NCI-H2171 treated with DMSO at 0.1 percent for 48 hours (cell line): ENCODE results near the gene C4orf51.

Experiments
- DNase-seq: peaks from one replicate; lab custom pipeline; 2025; lab: John Stamatoyannopoulos, UW

The C4orf51 gene

DNA sequence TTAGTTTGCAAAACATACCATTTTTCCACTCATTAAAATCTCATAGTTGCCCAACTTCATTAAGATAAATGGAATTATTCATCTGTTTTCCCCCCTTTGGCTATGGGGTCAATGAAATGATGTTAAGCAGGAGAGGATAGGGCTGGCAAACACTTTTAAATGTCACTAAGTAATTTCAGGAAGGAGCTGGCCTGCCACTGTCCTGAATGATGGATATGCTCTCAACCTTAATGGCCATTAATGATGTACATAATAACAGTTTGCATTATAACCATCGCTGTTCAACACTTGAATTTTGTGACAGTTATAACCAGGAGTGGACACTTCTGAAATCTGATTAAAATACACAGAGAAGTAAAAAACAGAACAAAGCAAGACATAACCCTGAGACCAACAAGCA is 77.2 kb downstream of the C4orf51 start:
- no peak for DNase-seq

GRCh38 chr4:145760176-145760575 is 80.2 kb downstream of the C4orf51 start:
- DNase-seq = no peak

DNA sequence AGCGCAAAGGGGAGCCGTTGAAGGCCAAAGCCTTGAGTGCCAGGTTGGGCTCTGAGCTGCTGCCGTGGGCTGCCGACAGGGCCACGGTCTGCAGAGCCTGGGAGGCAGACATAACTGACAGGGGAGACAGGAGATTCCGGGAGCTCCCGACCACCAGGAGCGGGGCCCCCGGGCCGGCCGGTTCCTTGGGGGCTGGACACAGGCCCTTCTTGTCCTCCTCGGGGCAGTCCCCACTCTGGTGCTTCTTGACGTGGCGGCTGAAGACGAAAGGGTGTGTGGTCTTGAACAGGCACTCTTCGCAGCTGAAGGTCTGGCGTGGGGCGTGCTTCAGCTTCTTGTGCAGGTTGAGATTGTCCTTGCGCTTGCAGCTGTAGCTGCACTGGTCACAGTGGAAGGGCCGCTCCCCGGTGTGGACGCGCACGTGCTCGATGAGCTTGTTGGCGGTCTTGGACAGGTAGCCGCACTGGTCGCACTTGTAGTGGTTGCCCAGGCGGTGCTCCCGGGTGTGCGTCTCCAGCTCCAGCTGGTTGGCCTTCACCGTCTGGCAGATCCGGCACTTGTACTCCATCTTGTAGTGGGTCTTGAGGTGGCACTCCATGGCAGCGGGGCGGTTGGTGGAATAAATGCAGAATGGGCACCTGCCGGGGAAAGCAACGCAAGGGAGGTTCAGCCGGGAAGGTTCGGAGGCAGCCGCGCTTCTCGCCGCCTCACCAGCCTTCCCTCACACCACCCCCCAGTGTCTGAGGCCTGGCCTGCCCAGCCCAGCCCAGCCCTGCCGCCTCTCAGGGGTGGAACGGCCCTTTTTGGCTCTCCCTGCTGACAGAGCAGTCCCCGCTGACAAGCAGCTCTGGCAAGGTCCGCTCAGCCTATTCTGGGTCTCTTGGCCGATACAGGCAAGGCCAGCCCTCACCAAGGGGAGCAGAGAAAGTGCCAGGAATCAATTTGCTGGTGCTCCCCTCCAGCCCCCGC is 81.3 kb downstream of the C4orf51 start:
- DNase-seq = no peak

DNA sequence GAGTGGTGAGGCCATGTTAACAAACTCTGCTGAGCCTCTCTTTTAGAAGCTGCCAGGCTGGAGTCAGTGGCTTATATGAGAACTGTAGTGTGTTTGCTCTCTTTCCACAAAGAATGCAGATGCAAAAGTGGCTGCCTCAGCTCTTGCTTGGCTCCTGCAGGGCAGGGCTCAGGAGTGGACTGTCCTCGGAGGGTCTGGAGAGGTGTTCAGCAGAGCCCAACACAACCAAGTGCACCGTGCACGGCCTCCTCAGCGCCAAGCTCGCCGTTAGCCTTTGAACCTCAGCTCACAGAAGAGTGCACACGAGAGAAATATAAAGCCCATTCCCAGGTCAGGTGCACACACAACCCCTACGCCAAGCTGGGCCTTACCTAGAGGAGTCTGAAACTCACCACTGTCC is 82.8 kb downstream of the C4orf51 start:
- no peak for DNase-seq

DNA sequence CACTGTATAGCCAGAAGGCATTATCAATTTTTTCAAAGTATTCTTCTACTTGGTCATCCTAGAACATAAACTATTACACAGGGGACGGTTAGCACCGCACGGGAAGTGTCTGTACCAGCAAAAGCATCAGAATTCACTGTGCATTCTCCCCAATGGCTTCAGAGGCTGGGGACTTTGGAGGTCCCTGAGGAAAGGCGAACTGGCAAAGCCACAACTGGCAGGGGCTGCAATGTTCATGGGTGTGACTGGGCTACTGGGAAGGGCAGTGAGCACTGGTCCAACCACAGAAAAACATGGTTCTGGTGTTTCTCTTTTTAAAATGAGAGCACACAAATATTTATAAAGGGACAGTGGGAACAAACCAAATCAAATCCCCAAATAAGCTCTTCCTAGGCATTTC is 83.5 kb downstream of the C4orf51 start:
- DNase-seq = no peak

GRCh38 chr4:145766273-145766672 is 86.3 kb downstream of the C4orf51 start:
- no peak for DNase-seq

DNA sequence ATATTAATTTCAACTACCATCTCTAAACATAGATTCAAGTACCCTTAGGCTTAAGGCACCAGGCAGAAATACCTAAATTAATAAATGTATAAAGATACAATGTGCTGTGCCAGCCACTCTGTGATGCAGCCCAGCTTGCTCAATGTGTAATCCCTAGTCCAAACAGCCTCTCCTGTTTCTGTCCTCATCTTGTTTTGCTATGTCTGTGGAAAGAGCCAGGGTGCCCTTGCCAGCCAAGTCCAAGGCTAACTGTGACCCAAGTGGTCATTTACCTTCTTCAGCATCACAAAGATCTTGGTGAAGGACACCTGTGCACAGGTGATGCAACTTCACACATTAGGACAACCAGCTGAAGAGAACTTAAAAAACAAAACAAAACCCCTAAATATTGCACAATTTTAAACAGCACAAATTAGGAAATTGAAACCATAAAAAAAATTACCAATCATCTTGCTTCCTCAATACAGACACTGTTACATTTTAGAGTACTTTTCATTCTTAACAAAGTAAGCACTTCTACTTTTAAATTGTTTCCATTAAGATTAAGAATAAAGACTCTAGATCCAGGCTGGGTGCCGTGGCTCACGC is 89.6 kb downstream of the C4orf51 start:
- DNase-seq = no peak

DNA sequence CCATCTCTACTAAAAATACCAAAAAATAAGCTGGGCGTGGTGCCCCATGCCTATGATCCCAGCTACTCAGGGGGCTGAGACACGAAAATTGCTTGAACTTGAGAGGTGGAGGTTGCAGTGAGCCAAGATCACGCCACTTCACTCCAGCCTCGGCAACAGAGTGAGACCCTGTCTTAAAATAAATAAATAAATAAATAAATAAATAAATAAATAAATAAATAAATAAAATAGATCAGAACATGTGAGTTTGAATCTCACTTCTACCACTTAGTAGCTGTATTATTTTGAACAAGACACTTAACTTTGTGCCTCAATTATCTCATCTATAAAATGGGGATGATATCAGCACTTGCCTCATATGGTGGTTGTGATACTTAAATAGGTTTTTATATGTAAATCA is 90.2 kb downstream of the C4orf51 start:
- no peak for DNase-seq

DNA sequence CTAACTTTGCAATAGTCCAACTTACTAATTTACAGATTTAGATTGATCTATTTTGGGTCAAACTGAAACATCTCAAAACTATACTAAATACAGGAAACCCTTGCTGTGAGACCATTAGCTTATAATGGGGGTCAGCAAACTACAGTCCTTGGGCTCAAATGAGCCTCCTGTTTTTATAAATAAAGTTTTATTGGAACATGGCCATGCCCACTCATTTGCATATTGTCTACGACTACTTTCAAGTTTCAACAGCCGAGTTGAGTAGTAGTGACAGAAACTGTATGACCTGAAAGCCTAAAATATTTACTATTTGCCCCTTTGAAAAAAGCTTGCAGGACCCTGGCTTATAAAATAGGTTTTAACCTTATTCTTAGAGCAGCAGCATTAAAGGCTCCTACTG is 92.4 kb downstream of the C4orf51 start:
- no peak for DNase-seq

DNA sequence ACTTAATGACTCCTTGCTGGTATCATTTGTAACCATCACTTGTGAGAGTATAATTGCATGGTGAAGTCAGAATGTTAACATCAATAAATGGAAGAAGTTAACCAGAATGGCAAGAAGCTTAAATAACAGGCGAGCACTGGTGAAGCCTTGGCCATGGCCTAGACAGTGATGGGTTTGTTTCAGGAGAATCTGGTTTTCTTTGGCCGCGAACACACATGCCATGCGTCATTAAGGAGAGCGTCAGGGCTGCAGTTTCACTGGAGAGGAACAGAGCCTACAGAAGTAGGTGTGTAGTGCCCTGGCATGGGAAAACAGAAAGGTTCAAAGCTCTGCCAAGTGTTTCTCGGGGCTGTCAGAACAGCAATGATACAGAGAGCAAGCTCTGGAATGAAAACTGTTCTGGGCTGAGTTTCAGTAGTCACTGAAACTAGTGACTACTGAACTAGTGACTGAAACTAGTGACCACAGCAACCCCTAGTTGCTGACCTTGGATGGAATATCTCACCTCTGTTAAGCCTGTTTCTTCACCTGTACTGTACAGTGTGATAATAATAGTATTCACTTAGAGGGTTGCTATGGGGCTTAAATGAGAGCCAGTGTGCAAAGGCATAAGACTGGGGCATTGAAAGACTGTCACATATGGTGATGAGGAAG is 93.8 kb downstream of the C4orf51 start:
- DNase-seq = no peak

DNA sequence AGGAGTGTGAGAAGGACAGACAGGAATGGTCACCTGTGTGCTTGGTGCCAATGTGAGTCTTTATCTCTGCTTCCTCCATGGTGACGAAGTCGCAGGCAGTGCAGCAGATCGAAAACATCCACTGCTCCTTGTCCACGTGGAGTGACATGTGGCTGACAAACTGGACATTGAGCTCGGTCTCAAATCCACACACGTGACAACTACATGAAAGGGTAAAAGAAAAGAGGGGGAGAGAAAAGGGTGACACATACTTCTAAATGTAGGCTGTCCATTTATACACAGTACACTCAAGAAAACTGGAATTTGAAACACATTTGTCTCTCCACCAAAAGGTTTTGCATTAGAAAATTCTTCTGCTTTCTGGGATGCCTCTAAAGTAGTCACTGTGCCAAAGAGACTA is 94.5 kb downstream of the C4orf51 start:
- no peak for DNase-seq

DNA sequence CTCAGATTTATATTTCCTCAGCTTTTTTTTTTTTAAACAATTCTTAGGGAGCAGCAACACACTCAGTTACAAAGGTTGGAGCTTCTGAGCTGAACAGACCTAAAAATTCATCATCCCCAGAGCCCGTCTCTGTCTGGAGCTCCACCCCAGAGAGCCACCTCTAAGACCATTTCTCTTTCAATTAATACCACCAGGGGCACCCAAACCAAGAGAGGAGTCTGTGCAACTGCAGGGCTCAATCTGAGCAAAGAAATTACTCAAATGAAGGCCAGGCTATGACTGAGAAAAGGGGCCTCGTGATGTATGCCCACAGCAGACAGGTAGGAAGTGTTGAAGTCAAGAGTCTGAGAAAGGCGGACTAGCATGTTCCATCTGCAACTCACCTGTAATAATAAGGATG is 95.5 kb downstream of the C4orf51 start:
- no peak for DNase-seq

DNA sequence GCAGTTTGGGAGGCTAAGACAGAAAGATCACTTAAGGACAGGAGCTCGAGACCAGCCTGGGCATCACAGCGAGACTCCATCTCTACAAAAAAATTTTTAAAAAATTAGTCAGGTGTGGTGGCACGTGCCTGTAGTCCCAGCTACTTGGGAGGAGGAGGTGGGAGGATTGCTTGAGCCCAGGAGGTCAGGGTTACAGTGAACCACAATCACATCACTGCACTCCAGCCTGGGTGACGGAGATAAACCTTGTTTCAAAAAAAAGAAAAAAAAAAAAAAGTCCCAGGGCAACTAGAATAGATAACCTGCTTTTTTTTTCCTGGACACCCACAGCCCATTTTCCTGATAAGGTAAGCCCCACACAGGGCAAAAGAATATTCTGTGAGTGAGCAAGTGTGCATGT is 96.3 kb downstream of the C4orf51 start:
- DNase-seq = no peak

DNA sequence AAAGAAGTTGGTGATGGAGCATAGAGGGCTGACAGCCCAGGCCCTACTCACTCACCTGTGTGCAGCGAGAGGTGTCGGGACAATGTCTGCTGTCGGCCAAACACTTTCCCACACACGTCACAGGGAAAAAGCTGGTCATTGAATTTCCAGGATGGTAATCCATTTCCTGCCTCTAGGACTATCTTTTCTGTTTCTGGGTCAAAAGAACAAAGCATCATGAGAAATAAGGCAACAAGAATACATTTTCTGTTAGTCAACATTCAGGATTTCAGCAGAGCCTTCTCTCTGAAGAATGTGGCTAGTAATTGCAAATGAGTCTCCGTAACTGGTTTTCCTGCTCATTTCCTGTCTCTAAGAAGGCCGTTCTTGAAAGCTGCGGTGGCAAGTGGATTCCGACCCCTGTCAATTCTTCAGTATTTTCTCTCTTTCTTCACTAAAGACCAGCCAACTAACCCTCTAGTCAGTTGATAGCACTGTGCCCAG is 99.4 kb downstream of the C4orf51 start:
- DNase-seq = no peak

GRCh38 chr4:145781351-145781750 is 101.4 kb downstream of the C4orf51 start:
- no peak for DNase-seq
